Measurements from ENCODE around the gene SPECC1L.

DNA sequence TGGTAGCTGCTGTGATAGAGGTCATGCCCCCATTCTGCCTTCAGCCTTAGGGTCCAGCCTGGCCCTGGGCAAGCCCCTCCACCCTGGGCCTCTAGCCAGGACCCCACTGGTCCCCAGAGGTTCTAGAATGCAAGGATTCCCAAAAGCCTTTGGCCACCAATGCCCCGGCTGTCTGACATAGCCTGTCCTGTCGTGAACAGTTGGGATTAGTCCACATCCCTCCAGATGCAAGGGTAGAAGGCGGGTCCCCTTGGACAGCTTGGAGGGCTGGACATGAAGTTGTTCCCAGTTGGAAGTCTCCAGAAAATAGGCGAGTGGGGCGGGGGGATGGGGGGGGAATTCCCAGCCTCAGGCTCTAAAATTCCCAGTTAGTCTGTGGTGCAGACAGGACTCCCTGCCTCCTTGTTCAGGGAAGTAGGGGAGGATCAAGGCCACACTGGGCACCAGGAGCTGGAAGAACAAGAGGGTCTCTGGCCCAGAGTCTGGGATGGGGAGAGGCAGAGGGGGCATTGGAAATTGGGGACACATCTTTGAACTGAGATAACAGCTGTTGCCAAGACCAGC lies 151.6 kb downstream of the SPECC1L start:
- TF ChIP-seq, protein P1, sequence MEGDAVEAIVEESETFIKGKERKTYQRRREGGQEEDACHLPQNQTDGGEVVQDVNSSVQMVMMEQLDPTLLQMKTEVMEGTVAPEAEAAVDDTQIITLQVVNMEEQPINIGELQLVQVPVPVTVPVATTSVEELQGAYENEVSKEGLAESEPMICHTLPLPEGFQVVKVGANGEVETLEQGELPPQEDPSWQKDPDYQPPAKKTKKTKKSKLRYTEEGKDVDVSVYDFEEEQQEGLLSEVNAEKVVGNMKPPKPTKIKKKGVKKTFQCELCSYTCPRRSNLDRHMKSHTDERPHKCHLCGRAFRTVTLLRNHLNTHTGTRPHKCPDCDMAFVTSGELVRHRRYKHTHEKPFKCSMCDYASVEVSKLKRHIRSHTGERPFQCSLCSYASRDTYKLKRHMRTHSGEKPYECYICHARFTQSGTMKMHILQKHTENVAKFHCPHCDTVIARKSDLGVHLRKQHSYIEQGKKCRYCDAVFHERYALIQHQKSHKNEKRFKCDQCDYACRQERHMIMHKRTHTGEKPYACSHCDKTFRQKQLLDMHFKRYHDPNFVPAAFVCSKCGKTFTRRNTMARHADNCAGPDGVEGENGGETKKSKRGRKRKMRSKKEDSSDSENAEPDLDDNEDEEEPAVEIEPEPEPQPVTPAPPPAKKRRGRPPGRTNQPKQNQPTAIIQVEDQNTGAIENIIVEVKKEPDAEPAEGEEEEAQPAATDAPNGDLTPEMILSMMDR (IDR thresholded peaks at IDR 0.05; ENCODE audit: insufficient read depth, low read length), result no peak
- TF ChIP-seq POLR2AphosphoS5 (IDR thresholded peaks at IDR 0.05; ENCODE audit: low read depth), result no peak
- TF ChIP-seq SPI1 (IDR thresholded peaks at IDR 0.05; ENCODE audit: borderline replicate concordance, low read depth), result no peak
- TF ChIP-seq, protein P2, sequence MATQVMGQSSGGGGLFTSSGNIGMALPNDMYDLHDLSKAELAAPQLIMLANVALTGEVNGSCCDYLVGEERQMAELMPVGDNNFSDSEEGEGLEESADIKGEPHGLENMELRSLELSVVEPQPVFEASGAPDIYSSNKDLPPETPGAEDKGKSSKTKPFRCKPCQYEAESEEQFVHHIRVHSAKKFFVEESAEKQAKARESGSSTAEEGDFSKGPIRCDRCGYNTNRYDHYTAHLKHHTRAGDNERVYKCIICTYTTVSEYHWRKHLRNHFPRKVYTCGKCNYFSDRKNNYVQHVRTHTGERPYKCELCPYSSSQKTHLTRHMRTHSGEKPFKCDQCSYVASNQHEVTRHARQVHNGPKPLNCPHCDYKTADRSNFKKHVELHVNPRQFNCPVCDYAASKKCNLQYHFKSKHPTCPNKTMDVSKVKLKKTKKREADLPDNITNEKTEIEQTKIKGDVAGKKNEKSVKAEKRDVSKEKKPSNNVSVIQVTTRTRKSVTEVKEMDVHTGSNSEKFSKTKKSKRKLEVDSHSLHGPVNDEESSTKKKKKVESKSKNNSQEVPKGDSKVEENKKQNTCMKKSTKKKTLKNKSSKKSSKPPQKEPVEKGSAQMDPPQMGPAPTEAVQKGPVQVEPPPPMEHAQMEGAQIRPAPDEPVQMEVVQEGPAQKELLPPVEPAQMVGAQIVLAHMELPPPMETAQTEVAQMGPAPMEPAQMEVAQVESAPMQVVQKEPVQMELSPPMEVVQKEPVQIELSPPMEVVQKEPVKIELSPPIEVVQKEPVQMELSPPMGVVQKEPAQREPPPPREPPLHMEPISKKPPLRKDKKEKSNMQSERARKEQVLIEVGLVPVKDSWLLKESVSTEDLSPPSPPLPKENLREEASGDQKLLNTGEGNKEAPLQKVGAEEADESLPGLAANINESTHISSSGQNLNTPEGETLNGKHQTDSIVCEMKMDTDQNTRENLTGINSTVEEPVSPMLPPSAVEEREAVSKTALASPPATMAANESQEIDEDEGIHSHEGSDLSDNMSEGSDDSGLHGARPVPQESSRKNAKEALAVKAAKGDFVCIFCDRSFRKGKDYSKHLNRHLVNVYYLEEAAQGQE (IDR thresholded peaks at IDR 0.05; ENCODE audit: insufficient replicate concordance, low read depth), result no peak
